Measurements from ENCODE around the gene CLPX.

- TF ChIP-seq CTCF (conservative IDR thresholded peaks at IDR 0.05) = no peak
- TF ChIP-seq EZH2 (IDR thresholded peaks at IDR 0.05; ENCODE audit: low read depth) = no peak
Measured at GRCh38 chr15:65197337-65197645, 12.1 kb upstream of the CLPX start.
